NCI-H748 treated with DMSO at 0.1 percent for 48 hours (cell line): Measurements from ENCODE around the gene KRTAP5-3.
A peak's percentile ranks its signal among the peaks of the same experiment; 100 is the strongest.
"Not testable (repeated sequence)": the region's sequence is repeated elsewhere in the genome, so short reads cannot be mapped to it uniquely, and the experiment has no call there.

Experiments
- DNase-seq: peaks from one replicate; lab custom pipeline; 2025; lab: John Stamatoyannopoulos, UW

The KRTAP5-3 gene

DNA sequence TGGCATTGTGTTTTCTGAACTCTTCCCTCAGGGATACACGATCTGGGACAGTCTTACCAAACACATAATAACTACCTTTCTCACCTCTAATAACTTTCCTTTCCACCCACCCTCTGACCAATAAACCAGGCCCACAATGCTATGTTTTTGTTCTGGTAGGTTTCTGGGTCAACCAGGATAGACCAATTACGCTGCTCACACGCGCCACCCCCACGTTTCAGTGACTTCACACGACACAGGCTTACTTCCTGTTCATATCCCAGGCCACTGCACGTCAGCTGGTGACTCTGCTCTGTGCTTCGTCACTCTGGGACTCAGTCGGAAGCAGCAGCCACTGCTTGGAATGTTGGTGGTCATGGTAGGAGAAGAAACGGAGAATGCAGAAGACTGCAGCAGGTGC, 11.2 kb upstream of the KRTAP5-3 start:
- no peak for DNase-seq

GRCh38 chr11:1618231-1618630, 10.0 kb upstream of the KRTAP5-3 start:
- no peak for DNase-seq

DNA sequence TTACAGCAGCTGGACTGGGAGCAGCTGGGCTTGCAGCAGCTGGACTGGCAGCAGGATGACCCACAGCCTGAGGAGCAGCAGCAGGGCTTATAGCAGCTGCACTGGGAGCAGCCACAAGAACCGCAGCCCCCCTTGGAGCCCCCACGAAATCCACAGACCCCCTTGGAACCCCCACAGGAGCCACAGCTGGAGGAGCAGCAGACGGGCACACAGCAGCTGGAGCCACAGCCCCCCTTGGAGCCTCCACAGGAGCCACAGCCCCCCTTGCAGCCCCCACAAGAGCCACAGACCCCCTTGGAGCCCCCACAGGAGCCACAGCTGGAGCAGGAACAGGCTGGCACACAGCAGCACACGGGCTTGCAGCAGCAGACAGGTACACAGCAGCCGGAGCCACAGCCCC, 362 bp downstream of the KRTAP5-3 start:
- not testable (repeated sequence) for DNase-seq

DNA sequence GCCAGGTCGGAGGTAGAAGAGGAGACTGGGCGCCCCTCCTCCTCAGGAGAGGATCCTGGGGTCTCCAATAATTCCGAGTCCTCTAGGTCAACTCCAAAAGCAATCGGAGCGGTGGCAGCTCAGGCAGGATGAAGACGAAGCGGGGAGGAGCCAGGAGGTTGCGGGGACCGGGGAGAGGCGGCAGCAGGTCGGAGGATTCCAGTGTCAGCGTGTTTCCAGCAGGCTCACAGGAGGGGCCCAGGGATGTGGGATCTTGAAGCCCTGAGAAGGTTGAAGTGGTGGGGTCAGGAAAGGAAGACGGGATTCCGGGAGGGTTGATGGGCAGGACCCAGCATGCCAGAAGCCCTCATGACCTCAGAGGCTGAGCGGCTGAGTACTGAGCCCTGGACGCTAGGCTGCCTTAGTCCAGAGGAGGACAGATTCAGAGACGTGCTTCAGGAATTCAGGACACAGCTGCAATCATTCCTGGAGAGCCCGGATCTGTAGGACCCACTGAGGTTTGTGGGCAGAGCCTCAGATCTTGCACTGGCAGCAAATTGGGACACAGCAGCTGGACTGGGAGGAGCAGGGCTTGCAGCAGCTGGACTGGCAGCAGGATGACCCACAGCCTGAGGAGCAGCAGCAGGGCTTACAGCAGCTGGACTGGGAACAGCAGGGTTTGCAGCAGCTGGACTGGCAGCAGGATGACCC, 962 bp downstream of the KRTAP5-3 start:
- DNase-seq = not testable (repeated sequence)

DNA sequence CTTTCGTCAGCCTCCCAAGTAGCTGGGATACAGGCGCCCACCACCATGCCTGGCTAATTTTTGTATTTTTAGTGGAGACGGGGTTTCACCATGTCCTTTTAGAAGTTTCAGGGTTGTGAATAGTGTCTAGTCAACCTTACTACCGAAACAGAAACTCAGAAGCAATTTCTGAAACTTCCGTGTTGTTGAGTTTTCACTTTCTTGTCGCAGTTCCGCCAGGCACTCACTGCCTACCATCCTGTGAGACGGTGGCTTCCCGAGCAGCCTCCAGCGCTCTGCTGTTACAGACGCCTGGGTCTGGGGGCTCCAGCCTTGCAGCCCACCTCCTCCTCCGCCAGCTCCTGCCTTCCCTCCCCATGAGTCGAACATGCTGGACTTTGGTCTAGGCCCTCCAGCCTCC, 2.3 kb downstream of the KRTAP5-3 start:
- not testable (repeated sequence) for DNase-seq

GRCh38 chr11:1604711-1605110, 3.6 kb downstream of the KRTAP5-3 start:
- DNase-seq = no peak

GRCh38 chr11:1604181-1604580, 4.1 kb downstream of the KRTAP5-3 start:
- DNase-seq = no peak

- no peak for DNase-seq
Observed at GRCh38 chr11:1603629-1604028, 4.6 kb downstream of the KRTAP5-3 start.

DNA sequence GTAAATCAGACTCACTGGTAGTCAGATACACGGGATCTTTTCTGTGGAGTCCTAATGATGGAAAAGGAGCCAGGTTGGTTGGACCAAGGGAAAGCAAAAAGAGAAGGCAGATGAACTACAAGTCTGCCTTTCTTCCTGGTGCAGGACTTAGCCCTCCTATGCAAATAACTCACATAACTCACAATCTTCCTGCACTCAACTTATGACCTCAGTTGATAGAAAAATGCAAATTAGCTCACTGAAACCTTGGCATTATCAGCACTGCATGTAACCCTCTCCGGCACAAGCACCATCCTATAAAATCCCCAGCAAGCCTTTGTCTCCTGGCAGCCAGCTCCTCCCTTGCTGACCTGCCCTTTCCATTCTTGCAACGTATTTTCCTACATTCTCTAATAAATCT, 6.6 kb downstream of the KRTAP5-3 start:
- DNase-seq = not testable (repeated sequence)

GRCh38 chr11:1600626-1601025, 7.6 kb downstream of the KRTAP5-3 start:
- DNase-seq = no peak

DNA sequence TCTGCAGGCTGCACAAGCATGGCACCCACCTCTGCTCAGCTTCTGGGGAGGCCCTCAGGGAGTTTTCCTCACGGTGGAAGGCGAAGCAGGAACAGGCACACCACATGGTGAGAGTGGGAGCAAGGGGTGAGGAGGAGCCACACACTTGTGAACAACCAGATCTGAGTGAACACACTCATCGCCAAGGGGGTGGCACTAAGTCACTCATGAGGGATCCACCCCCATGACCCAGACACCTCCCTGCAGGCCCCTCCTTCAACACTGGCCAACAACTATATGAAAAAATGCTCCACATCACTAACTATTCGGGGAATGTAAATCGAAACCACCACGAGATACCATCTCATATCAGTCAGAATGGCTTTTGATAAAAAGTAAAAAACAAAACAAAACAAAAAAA, 9.4 kb downstream of the KRTAP5-3 start:
- no peak for DNase-seq

DNA sequence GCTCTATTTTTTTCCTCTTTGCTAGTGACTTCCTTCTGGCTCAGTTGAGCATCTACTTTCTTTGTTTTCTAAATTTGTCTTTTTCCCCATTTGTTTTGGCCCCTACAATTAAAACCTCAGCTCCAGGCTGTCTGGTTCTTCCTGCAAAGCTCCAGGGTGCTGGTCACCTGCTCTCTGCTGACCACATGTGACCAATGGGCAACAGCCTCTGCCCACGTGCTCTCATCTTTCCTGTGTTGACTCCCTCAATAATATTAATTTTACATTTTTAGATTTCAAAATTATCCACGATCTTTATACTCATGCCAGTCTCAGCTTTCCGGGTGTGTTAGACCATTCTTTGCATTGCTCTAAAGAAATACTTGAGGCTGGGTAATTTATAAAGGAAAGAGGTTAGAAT, 9.9 kb downstream of the KRTAP5-3 start:
- not testable (repeated sequence) for DNase-seq

GRCh38 chr11:1597994-1598380, 10.3 kb downstream of the KRTAP5-3 start, which contains the start of gene KRTAP5-2:
KRTAP5-2 (minus strand) TSS chr11:1598294; CDS start chr11:1598250, 44 bp downstream.
- DNase-seq = no peak

GRCh38 chr11:1597331-1597993, 10.8 kb downstream of the KRTAP5-3 start:
- no peak for DNase-seq

DNA sequence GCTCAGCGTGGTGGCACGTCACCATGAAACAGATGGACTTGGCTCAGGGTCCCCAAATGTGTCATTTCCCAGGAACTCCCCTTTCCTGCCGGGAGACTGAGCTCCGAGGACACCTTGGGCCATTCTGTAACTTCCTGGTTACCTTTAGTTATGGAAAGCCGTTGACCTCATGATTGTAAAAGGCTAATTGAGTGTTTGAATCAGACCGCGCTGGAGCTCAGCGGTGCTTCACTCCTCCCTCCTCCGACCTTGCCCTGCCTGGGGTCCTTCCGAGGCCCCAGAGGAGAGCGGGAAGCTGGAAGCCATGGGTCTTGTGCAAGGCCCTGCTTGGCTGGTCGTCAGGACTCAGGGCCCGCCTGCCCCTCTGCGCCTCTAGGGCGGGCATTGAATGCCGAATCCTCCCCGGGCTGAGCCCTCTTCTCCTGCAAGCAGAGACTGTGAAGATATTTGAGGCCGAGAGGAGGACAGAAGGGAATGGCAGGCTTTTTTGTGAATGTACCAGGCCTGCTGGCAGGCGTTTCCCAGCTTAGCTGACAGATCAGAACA, 11.6 kb downstream of the KRTAP5-3 start:
- DNase-seq = peak; percentile 15

DNA sequence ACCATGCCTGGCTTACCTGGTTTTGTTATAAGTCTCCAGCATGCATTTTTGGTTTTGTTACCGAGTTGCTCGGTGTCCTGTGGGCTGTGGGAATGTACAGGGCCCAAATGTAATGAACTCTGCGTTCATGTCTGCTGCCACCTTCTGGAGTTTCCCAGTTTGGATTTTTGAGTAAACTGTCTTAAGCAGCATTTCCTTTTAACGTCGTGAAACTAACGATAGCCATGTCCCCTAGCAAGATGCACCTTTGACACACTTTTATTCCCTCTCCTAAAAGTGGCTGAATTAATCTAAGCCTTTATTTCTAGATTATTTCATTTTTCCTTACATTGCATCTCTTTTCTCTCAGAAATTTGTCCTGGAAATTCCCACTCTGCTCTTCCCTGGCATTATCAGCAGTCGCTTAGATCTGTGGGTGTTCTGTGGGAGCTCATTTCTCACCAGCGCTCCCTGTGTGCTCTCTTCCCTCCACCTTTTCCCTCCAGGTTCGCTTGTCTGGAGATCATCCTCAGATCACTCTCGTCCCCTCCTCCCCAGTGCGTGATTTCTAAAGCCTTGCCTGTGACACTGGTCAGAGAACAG, 12.2 kb downstream of the KRTAP5-3 start:
- not testable (repeated sequence) for DNase-seq

GRCh38 chr11:1592628-1593027, 15.6 kb downstream of the KRTAP5-3 start:
- peak; percentile 64 for DNase-seq

GRCh38 chr11:1589996-1590395, 18.3 kb downstream of the KRTAP5-3 start:
- no peak for DNase-seq

- not testable (repeated sequence) for DNase-seq
Observed at GRCh38 chr11:1589191-1589963, 18.9 kb downstream of the KRTAP5-3 start.

DNA sequence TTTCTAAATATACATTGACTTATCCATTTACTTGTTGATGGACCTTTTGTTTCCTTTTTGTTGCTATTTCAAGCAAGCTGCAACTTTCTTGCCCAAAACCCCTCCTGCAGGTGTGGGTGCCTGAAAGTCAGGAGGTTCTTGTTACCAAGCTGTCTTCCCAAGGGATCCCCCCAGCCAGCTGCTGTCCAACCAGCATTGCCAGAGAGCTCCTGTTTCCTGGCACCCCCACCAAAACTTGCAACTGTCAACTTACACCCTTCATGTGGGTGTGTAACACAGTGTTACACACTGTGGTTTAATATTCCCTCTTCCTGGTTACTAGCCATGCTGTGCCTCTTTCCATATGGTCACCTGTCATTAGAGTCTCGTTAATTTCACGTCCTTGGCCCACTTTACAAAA, 21.6 kb downstream of the KRTAP5-3 start:
- DNase-seq = no peak

GRCh38 chr11:1584661-1585370, 23.4 kb downstream of the KRTAP5-3 start, which contains the start of gene KRTAP5-1:
KRTAP5-1 (minus strand) TSS chr11:1585283; CDS start chr11:1585249, 34 bp downstream.
- DNase-seq = not testable (repeated sequence)
